Bone marrow (tissue), 2 donors: ENCODE data around the gene ZNF175.
A peak's percentile ranks its signal among the peaks of the same experiment; 100 is the strongest.

ENCODE experiments used
- DNase-seq, 2 donors: peaks; one replicate each; lab custom pipeline; 2025; lab: John Stamatoyannopoulos, UW

The ZNF175 gene

DNA sequence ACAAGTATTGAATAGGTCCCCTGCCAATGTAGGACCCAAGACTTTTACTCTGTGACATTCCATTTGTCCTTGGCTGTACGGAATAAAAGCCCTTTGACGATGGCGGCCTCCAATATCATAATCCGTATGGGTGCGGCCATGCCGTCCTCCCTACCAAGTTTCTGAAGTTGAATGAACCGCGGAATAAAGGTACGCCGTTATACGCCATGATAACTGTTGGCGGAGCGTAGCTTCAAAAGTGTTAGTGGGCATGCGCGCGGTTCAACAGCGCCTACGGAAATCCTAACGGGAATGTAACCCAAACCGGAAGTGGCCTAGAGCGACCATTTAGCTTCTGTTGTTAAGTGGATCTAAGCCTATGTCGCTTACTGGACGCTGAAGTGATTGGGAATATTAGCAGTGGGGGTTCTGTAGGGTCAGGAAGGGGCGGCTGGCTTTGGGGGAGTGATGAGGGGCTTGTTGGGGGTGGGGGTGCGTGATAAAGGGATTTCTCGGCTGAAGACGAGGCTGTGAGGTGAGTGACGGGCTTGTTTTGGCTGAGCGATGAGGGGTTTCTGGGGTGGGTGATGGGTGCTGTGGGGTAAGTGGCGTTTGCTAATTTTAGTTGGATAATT lies at the start of gene ZNF175:
TSS of gene ZNF175 (plus strand) at position 322 of the 614 bp plus-strand sequence. CDS start 2,047 bp downstream, outside the sequence.
- DNase-seq, result peak; percentile 53 to 79

DNA sequence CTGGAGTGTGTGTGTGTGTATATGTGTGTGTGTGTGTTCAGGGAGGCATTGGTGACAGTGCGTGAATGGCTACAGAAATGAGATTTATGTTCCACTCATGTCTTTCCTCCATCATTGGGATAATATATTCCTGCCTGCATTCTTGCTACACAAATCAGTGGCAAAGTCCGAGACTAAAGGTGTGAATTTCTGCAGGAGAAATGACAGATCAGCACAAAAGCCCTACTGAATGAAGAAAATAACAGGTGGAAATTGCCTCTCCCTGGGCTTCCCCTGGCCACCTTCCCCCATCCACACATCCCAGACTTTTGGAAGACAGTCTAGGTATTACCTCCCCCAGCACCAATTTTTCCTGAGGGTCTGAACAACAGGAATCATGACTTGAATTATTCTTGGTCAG lies 49.7 kb upstream of the ZNF175 start:
- DNase-seq, result no peak

DNA sequence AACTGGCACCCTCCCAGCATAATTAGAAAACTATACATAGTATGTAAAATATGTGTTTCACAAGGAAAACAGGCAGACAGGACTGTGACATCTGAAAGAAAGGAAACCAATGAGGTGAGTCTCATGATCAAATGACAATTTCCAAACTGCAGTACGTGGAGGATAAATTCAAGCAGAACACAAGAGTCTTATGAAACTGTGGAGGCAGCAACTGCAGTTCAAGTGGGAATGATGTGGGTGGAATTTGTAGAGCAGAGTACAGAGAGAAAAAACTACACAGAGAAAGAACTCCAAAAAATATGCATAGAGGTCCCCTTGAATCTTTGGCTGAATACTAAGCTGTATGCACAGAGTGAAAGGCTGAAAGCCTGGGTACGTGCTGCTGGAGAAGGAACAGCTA lies 49.3 kb upstream of the ZNF175 start:
- no peak for DNase-seq

DNA sequence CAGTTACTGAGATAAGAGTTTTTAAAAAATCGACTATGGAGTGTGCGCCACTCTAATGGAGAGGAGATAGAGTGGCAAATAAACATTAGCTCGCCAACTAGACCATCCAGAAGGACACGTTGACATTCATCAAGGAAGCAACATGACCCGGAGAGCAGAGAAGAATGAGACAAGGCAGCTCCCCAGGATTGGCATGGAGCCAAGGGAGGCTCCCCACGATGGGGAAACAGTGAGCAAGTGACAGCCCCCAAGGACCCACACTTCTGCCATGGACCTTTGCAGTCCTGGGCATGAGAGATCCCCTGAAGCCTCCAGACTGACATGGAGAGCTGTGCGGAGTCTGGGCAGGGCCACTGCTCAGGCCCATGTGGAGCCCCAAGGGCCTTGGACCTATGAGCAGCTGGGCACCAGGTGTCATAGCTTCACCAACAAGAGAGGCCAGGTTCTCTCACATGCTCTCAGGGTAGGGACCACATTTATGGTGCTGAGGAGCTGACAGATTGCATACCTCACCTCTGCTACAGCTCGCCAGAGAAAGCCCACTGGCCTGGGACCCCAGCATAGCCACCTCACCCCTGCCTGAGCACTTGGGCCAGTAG lies 46.3 kb upstream of the ZNF175 start:
- no peak for DNase-seq

DNA sequence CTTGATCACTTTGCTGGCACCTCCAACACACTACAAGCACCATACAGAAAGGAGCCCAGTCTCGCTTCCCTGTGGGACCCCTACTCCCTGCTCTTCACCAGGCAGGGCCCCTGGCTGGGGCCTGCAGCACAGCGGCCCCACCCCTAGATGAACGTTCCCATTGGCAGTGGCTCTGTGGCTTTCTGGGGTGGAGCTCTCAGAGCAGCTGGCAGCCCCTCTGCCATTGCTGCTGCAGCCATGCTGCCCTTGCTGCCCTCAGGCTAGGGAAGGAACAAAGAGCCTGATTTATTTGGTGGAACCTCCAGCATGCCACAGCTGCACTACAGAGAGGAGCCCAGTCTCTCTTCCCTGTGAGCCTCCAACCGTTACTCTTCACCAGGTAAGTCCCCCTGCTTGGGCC lies 45.4 kb upstream of the ZNF175 start:
- DNase-seq, result no peak

DNA sequence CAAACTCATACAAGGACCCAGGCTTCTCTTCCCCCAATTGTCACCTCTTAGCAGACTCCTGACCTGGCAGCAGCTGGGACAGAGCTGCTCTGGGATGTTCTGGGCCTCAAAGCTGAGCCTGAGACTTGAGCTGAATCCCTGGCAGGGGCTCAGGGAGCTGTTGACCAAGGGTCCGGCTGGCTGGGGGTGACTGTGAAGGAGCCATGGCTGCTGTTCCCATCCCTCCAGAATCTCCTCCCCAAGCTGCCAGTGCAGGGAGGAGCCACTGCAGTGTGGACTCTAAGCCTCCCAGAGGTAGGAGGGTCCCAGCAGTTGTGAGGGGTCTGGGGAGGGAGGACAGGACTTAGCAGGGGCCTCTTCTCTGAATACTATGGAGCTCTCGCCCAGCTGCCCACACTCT lies 41.8 kb upstream of the ZNF175 start:
- DNase-seq, result no peak

DNA sequence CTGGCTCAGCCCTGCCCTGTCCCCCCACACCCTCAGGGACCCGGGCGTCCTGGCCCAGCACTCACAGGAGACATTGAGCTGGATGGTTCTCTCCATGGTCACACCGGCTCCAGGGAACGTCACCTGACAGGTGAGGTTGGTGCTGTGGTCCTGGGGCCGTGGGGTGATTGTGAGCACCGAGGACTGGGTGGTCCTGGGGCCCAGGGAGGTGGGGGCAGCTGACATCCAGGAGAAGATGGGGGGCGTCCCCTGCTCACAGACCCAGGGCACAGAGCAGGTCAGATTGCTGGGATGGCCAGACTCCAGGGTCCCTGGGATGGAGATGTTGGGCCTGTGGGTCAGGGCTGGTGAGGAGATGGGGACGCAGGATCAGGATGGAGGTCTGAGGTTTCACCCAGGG lies 40.5 kb upstream of the ZNF175 start:
- no peak for DNase-seq

DNA sequence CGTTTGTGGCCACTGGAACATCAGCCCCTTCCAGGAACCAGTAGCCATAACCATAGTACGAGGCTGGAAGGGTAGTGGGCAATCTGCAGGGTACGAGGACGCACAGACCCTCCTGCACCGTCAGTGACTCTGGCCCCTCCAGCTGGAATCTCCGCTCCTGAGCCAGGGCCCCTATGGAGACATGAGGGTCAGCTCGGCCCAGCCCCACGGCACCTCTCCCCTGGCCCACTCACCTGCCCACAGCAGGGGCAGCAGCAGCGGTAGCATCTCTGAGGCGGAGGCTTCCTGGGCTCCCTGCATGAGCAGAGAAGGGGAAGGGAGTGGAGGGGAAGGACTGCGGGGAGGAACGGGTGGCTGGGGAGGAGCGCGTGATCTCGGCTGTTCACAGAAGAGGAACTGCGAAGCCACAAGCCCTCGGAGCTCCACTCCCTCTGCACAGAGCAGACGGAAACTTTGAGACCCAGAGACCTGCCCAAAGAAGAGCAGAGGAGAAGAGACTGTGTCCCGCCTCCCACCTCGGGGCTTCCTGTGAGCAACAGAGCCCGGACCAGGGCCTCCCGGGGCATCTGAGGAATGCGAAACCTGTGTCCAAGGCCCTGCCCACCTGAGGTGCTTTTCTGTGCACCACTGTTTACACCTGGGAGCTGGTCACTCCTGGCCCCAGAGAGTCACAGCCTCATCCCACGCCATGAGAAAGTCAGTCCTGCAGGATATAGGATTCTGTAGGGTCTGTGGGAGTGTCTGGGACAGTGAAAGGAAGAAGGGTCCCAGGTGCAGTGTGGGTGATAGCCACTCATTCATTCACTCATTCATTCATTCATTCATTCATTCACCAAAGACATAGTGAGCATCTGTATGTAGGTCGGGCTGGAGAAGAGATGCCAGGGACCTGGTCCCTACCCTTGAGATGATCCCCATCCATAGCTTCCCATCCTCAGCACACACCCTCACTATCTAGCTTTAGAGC lies 39.5 kb upstream of the ZNF175 start, which contains the start of gene SIGLEC6:
TSS of gene SIGLEC6 (minus strand) at position 322 of the 967 bp plus-strand sequence. CDS start at position 300, 22 bp downstream.
- peak; percentile 40 to 88 for DNase-seq

DNA sequence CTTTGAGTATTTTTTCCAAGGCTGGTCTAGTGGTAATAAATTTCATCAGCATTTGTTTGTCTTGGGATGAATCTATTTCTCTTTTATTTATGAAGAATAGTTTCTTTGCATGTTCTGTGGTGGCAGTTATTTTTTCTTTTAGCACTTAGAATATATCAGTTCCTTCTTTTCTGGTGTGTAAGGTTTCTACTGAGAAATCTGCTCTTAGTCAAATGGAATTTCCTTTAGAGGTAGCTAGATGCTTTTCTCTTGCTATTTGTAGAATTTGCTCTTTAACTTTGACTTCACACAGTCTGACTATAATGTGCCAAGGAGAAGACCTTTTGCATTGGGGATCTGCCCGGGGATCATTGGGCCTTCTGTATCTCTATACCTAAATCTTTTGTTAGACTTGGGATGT lies 35.5 kb upstream of the ZNF175 start:
- no peak for DNase-seq

DNA sequence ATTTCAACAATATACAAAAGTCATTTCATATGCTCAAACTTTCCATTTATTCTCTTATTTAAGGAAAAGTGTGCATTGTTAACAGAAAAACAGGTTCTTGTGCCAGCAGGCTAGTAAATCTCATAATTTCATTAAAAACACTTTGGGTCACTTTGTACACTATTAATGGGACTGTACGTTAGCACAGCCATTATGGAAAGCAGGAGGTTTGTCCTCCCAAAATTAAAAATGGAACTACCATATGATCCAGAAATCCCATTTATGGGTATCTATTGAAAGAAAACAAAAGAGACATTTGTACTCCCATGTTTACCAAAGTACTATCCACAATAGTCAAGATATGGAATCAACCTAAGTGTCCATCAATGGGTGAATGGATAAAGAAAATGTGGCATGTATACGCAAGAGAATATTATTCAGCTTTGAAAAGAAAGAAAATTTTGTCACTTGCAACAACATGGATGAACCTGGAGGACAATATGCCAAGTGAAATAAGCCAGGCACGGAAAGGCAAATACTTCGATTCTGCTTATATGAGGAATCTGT lies 31.2 kb upstream of the ZNF175 start:
- no peak for DNase-seq

DNA sequence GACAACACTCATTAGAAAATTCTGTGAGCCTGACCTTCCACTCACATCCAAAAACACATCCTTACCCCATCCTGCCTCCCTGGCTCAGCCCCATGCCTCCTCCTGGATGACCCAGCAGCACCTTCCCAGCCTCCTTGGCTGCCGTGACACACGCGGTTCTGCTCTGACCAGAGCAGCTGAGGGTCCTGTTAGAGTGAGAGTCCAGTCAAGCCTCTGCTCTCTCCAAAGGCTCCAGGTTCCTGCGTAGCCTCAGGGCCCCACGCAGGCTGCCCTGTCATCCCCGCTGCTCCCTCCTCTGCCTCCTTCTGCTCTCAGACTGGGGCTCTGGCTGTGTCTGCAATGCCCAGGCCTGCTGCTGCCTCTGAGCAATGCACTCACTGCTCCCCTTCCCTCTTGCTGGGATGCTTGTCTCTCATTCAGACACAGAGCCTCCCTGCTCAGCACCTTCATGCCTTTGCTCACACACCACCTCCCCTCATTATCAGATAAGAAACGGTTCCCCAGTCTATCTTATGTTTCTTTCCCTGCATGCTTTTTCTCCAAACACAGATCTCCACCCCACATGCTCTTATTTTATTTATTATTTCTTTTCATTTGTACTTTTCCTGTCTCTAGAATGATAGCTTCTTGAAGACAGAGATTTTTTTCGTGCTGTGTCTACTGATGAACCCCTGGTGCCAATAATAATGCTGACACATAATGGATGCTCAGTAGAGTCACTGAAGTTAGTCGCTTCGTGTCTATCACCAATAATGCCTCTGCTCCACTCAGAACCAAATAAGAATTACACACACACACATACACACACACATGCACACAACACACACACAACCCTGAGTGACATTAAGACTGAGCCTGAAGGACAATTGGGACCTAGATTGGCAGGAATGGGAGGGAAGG lies 29.4 kb upstream of the ZNF175 start:
- DNase-seq, result no peak

DNA sequence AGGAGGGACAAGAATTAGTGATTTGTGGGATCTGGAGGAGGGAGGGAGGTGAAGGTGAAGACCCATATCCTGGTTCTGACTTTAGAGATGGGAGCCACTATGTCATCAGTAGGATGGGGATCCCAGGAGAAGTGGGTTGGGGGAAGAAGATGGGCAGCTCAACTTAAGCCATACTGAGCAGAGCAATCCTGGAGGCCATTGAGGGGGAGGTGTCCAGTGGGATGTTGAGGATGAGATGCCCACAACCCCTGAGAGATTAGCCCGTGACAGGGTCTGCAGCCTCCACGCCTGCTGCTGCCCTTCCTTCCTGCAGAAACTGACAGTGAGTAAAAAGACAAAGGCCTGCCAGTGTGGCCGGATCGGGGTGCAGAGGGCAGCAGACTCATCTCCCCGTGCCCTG lies 28.4 kb upstream of the ZNF175 start:
- no peak for DNase-seq

DNA sequence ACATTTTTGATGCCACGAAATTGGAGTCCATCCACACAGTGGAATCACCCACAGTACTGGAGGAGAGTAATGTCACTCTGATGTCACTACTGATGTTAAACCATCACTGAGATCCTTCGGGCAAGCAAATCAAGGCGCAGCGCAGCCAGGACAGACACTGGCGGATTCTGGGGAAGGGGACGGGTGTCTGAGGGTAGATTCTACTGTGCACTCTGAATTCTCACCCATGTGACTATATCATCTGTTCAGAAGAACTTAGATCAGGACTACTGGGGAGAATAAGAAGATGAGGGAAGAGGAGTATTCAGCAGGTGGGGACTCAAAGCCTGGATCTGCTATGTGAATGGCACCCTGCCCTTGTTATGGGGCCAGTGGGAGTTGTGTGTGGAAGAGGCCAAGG lies 27.0 kb upstream of the ZNF175 start:
- DNase-seq, result no peak

DNA sequence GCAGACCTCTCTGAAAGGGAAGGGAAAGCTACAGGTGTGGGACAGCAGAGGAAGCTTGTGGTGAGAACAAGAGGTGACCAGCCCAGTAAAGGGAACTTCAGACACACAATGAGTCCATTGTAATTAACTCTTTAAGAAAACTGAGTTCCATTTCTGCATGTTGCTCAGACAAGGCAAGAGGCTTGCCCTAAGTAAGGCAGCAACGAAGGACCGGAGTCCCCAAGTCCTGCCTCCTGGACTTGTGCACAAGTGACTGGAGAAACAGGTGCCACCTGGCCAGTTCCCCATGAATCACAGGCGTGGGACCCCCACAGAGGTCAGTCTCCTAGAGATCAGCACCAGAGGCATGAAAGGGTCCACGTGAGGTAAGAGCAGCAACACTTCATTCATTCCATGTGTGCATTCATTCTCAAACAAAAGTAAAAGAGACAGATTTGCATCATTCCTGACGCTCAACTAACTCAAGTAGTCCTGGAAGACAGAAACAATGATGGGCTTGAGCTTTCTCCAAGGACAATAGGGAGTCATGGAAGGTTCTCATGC lies 24.9 kb upstream of the ZNF175 start:
- no peak for DNase-seq

DNA sequence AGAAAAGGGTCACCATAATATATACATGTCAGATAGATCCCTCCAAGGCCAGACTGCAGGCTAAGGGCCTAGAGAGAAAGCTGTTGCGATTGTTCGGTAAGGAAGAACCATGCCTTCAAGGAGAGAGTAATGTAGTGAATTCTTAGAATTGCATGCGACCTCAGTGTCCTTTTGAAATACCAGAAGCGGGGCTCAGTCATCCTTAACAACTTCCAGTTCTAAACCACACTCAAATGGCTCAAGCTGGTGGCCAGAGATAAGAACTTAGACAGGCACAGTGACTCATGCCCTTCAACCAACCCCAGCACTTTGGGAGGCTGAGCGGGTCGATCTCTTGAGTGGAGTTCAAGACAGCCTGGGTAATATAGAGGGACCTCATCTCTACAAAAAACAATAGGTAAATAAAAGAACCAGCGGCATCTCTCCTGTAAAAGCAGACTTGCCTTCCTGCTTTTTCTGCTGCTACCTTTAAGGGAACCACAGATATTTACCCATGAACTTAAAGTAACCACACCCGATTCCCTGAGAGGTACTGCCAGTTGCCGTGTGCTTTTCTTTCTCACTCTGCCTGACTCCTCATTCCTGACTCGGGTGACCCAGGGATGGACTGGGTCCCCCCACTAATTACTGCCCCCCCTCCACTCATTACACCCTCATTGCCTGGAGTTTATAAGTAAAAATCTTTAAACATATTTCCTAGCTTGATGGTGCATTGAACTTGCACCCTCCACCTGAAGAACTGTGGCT lies 24.3 kb upstream of the ZNF175 start:
- peak in 1 of 2 donors; percentile 98 for DNase-seq

DNA sequence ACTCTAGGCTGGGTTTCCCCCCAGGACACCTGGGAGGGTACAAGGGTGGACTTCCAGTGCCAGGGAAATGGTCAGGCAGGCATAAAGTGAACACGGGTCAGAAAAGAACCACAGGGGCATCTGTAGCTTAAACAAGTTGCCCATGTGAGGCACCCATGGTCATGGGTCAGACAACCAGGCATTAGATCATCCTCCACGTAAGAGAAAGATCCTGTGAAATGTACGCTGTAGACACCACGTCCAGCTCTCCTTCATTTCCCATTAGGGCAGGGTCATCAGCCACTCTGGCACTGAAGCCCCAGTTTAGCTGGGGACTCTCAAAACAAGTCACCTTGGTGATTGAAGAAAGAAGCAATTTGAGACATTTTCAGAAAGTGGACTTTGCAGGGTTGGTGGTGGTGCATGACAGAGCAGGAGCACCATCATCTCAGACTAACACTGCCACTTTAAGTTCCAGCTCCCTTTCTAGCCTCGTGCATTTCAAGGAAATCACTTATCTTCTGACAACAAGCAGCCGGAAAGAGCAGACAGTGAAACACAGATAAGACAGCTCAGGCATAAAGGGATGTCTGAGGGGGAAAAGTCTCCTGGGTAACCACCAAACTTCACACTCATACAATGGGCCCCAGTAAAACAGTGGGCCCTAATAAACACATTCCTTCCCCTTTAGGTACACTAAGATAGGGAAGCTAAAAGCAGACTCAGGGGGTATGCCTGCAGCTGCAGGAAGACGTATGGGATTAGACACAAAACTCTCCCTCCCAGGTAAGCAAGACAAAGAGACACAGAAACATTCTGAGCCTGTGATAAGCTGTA lies 23.5 kb upstream of the ZNF175 start:
- DNase-seq, result peak in 1 of 2 donors; percentile 85

DNA sequence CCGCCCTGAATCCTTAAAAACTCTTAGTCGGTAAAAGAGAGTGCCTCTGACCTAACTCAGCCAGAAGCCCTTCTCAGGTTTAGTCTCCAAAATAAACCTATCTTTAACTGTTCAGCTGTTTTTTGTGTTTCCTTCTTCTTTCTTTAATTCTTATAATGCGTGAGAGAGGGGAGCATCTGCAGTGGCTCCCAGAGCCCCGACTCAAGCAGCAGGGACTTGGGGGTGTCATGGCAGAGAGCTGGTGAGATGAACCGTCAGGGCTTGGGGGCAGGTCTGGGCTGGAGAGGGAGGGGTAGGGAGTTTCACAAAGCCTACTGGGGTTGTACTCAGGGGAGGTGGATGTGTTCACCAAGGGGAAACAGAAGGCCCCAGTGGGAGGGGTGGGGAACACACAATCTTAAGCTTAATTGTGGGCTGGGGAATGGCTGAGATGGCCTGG lies 22.9 kb upstream of the ZNF175 start:
- DNase-seq, result peak in 1 of 2 donors; percentile 72

DNA sequence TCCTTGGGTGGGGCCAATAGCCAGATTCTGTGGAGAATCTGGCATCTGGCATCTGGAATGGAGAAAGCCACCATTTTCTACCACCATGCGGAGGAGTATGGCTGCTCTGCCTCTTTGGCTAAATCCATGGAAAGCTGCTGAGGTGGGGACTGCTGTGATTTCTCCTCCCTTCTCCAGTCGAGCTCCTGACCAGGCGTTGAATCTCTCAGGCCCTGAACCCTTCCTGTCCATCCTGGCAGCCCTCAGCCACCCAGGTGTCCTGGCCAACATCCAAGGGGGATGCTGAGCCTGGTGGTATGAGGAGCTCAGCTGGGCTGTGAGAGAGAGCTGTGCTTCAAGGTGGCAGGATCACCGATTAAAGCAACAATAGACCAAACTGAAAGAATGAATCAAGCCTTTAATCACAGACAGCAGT lies 22.2 kb upstream of the ZNF175 start:
- no peak for DNase-seq

DNA sequence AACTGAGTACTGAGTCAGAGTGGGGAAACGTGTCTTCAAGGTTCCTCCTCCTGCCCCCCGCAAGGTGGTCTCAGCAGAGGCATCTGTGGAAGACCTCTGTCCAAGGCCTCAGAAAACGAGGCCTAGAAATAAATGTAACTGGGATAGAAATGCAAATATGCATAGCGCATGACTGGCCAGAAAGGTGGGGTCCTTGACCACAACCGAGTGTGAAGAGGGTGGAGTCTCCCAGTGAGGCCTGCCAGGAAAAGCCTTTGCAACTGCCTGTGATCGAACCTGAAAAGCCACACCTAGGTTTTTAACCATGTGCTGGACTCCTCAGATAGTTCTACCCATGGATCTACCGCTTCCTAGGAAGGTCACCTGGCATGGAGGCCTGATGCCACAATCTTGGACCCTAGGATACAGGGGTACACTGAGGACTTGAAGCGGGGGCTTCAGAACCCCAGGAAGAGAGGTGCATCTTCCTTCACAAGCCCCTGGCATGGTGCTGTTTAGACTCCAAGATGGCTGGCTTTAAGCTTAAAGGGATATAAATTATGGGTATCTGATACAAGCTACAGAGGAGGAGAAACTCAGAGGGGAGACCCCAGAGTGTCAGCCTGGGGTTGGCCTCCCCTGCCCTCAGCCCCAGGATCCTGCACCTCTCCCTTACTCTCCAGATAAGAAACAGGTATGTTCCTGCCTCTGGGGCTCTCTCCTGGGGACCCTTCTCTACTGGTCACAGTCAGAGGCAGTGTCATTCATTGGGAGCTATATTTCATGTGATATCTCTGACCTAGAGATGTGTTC lies 21.4 kb upstream of the ZNF175 start:
- no peak for DNase-seq
